NCI-H1417 (cell line): Measurements from ENCODE around the gene SSC5D.

Experiments used
- DNase-seq, 3 experiments: peaks; one replicate each; lab custom pipeline; 2025; lab: John Stamatoyannopoulos, UW

The SSC5D gene

DNA sequence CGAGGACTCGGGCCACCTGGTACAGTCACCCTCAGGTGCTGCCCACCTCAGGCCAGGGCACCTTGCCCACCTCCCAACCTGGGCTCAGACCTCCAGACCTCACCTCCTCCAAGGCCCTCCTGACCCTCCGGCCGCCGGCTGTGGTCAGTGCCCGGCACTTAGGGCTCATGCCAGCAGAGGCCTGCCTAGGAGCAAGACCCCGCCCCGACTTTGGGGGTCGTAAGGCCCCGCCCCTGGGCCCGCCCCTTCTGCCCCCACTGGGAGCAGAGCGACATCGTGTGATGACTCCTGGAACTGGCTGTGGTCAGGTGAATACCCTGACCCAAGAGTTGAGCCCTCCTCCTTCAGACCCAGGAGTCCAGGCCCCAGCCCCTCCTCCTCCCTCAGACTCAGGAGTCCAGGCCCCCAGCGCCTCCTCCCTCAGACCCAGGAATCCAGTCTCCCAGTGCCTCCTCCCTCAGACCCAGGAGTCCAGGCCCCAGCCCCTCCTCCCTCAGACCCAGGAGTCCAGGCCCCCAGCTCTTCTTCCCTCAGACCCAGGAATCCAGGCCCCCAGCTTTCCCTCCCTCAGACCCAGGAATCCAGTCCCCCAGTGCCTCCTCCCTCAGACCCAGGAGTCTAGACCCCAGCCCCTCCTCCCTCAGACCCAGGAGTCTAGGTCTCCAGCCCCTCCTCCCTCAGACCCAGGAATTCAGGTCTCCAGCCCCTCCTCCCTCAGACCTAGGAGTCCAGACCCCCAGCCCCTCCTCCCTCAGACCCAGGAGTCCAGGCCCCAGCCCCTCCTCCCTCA lies 48.9 kb downstream of the SSC5D start, which contains the start of gene SBK2:
TSS of gene SBK2 (minus strand) at position 183 of the 790 bp plus-strand sequence. CDS start 839 bp downstream, outside the sequence.
- DNase-seq = peak in 1 of 3 experiments; percentile 5

GRCh38 chr19:55537741-55538111 lies 49.5 kb downstream of the SSC5D start:
- no peak for DNase-seq

GRCh38 chr19:55538132-55538531 lies 49.9 kb downstream of the SSC5D start:
- DNase-seq = no peak

DNA sequence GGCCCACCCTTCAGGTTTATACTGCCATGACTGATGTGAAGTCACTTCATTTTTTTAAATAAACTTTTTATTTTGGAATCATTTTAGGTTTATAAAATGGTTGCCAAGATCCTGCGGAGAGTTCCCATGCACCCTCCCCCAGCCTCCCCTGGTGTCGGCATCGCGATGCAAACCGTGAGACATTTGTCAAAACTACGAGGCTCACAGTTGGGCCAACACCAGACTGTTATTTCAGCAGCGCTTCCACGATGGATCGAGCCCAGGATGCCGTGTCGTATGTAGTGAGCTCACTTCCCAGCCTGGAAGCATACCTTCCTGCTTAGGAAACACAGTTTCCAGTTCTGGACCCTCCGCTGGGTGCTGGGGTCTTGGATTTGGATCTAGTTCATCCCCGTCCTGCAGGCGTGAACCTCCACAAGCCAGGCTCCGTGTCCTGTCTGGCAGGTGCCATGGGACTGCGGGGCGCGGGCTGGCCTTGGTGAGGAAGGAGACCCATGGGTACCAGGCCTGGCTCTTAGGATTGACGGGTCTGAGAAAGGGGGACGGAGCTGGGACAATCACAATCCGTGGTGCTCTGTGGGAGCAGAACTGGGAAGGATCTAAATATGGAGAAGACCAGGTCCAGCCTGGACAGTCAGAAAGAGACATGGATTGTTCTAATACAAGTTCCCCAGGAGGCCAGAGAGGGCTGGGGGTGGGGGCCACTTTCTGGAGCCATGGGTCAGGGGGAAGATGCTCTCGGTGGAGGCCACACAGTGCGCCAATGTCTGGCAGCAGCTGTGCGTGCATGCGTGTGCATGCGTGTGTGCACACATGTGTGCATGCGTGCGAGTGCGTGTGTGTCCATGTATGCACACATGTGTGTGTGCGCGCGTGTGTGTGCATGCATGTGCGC lies 51.1 kb downstream of the SSC5D start:
- no peak for DNase-seq

GRCh38 chr19:55540619-55541018 lies 52.4 kb downstream of the SSC5D start:
- DNase-seq = peak in 1 of 3 experiments; percentile 17

- DNase-seq = no peak
Measured at GRCh38 chr19:55541091-55541490, 52.9 kb downstream of the SSC5D start.

DNA sequence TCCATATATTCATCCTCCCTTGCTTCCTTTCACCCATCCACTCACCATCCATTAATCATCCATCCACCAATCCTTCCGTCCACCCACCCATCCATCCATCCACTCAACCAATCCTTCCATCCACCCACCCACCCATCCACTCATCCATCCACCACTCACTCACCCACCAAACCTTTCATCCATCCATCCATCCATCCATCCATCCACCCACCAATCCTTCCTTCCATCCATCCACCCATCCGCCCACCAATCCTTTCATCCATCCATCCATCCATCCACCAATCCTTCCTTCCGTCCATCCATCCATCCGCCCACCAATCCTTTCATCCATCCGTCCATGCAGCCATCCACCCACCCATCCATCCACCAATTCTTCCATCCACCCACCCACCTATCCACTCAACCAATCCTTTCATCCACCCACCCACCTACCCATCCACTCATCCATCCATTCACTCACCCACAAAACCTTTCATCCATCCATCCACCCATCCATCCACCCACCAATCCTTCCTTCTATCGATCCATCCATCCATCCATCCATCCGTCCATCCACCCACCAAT lies 54.1 kb downstream of the SSC5D start:
- DNase-seq = no peak

- no peak for DNase-seq
Measured at GRCh38 chr19:55543567-55543966, 55.3 kb downstream of the SSC5D start.

DNA sequence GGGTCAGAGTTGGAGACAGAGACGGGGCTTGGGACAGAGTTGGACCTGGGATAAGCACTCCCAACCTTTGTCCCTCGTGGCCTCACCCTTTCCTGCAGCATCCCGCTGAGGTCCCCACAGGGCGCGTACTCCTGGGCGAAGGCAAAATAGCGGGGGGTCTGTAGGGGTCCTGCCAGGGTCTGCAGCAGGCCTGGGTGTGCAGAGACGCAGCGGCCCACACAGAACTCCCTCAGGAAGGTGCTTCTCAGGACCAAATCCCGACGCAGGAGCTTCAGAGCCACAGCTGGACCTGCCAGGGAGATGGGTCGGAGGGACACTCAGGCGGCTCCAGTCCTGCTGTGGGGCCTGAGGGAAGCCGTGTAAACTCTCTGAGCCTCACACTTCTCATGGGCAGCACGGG lies 55.8 kb downstream of the SSC5D start:
- no peak for DNase-seq

GRCh38 chr19:55544776-55545439 lies 56.7 kb downstream of the SSC5D start:
- no peak for DNase-seq

DNA sequence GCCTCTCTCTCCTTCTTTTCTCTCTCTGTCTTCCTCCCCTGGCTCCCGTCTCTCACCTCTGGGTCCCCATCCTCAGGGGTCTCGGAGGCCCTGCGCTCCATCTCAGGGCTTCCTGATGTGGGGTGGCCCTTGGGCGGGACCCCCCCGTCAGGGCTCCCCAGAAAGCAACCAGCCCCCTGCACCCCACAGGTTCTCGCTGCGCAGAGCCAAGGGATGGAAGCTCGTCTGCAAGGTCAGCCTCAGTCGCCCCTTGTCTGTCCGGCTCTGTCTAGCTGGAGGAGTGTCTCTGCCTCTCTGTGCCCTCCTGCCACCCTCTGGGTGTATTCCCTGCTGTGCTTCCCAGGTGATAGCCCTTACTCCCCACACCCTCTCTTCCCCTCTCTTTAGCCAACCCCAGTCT lies 57.2 kb downstream of the SSC5D start, which contains the start of gene SBK3:
TSS of gene SBK3 (minus strand) at position 101 of the 400 bp plus-strand sequence. CDS start at position 101, 0 bp downstream.
- DNase-seq = no peak

DNA sequence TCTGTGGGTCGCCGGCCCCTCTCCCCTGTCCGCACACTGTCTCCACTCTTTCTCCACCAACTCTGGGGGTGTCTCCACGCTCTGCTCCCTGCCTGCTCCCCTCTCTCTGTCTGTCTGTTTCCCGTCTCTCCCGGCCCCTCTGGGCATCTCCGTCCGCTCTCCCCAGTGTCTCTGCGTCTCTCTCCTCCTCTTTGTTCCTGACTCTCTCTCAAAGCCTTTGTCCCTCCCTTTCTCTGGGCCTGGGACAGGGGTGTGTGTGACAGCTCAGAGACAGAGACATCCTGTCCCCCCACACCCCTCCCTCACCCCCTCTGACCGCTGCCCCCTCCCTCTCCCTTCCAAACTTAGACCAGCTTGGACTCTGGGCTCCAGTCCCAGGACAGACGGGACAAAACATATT lies 57.8 kb downstream of the SSC5D start:
- DNase-seq = no peak

GRCh38 chr19:55546822-55547614 lies 58.8 kb downstream of the SSC5D start:
- peak in 1 of 3 experiments; percentile 14 for DNase-seq

GRCh38 chr19:55549500-55550320 lies 61.5 kb downstream of the SSC5D start:
- peak in 2 of 3 experiments; percentile 71 to 81 for DNase-seq

DNA sequence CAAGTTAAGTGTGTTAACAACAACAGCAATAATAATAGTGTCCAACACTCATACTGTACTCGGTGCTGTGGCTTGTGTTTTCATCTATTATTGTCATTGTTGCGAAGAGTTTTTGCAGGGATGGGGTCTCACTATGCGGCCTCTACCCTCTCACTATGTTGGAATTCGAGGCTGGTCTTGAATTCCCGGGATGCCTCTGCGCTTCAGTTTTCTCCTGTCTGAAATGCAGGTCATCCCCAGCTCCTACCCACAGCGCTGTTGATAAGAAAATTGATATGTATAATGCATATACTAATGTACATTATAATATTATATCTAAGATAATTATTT lies 62.0 kb downstream of the SSC5D start:
- no peak for DNase-seq

GRCh38 chr19:55552206-55552605 lies 64.0 kb downstream of the SSC5D start:
- DNase-seq = no peak

- no peak for DNase-seq
Measured at GRCh38 chr19:55552620-55553019, 64.4 kb downstream of the SSC5D start.

GRCh38 chr19:55553217-55554182 lies 65.3 kb downstream of the SSC5D start:
- no peak for DNase-seq

- no peak for DNase-seq
Measured at GRCh38 chr19:55554302-55554701, 66.1 kb downstream of the SSC5D start.
